Right atrium auricular region (tissue), 2 donors: ENCODE measurements around the gene ILF3. TPM values are rescaled to one million over a fixed set of nuclear protein-coding genes. Genes with fewer than 3 reads are reported as not detected.

Source experiments
- DNase-seq: peaks from one replicate; pipeline ENCODE4 v3.0.0-alpha.2; 2019; ENCODE audit warnings: low spot score
- H3K27ac ChIP-seq, 2 donors: fragments of 200-600 bp; sonication (generic); 1 replicate in 1 of 2; 2 replicates in 1 of 2; pipeline ENCODE4 v1.5.1; 2016 to 2019
- H3K27me3 ChIP-seq, 2 donors: fragments of 200-600 bp; sonication (generic); one replicate each; pipeline versions ENCODE4 v1.5.1 to v1.6.0; 2017 to 2019
- H3K36me3 ChIP-seq: fragments of 200-600 bp; sonication (generic); one replicate; pipeline ENCODE4 v1.5.1; 2016
- H3K4me1 ChIP-seq, 2 donors: fragments of 200-600 bp; sonication (generic); one replicate each; pipeline versions ENCODE4 v1.5.1 to v1.6.0; 2017 to 2019
- H3K4me3 ChIP-seq, 2 donors: fragments of 200-600 bp; sonication (generic); 1 replicate in 1 of 2; 2 replicates in 1 of 2; pipeline ENCODE4 v1.5.1; 2017 to 2019; ENCODE audit warnings: mild to moderate bottlenecking in 1 of 2, moderate library complexity in 1 of 2
- H3K9me3 ChIP-seq, 2 donors: fragments of 200-600 bp; sonication (generic); one replicate each; pipeline ENCODE4 v1.5.1; 2019
- CTCF ChIP-seq, 2 donors: fragments of 200-600 bp; sonication (generic); IDR thresholded peaks; one replicate each; pipeline ENCODE4 v1.5.1; 2019; ENCODE audit warnings: antibody characterized with exemption in 2 of 2
- total RNA-seq, 2 donors: library from RNA; depleted of rRNA; stranded (reverse); fragments of >200 nt; gene quantifications; one replicate each; pipeline ENCODE4 v1.1.0, GENCODE V29; 2016

ILF3 gene
- total RNA-seq, 2 donors from 2014 or later, result 59.2 to 75.1 TPM

GRCh38 chr19:10625003-10625761, 29.0 kb upstream of the ILF3 start, which contains the start of gene SLC44A2:
Gene SLC44A2 (plus strand): TSS chr19:10625553. CDS start chr19:10625634, 81 bp downstream.
- no peak for DNase-seq
- H3K4me1 ChIP-seq, result peaks cover 0 to 29% of the 10 kb centered on the region in 2 donors
- peak within 1 kb of the TSS; percentile 81 to 87 for H3K27ac ChIP-seq
- no peaks in the 10 kb centered on the region for H3K9me3 ChIP-seq
- H3K4me3 ChIP-seq, result peak within 1 kb of the TSS; percentile 54 to 64
- H3K27me3 ChIP-seq, result no peaks in the 10 kb centered on the region
- peaks cover 18% of the 10 kb centered on the region for H3K36me3 ChIP-seq
- TF ChIP-seq CTCF (IDR thresholded peaks at IDR 0.05), result peak in 1 of 2 donors; percentile 22

GRCh38 chr19:10625762-10626138, 28.4 kb upstream of the ILF3 start:
- H3K36me3 ChIP-seq, result peaks cover 18% of the 10 kb centered on the region
- no peaks in the 10 kb centered on the region for H3K27me3 ChIP-seq
- H3K27ac ChIP-seq, result peak overlapping the region; percentile 81 to 87
- no peak for TF ChIP-seq CTCF (IDR thresholded peaks at IDR 0.05)
- no peak for DNase-seq
- peak overlapping the region; percentile 54 to 64 for H3K4me3 ChIP-seq
- no peaks in the 10 kb centered on the region for H3K9me3 ChIP-seq
- H3K4me1 ChIP-seq, result peaks cover 0 to 29% of the 10 kb centered on the region in 2 donors

DNA sequence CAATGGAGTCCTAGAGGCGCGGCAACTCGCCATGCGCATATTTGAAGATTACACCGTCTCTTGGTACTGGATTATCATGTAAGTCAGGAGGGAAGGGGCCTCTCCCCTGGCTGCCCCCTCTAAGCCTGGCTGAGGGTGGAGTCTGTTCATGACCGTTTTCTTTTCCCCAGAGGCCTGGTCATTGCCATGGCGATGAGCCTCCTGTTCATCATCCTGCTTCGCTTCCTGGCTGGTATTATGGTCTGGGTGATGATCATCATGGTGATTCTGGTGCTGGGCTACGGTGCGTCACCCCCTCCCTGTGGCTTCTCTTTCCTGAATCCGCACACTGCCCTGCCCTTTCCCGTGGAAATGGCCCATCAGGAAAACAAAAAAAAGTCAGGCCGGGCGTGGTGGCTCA, 22.3 kb upstream of the ILF3 start:
- TF ChIP-seq CTCF (IDR thresholded peaks at IDR 0.05), result no peak
- DNase-seq, result no peak
- no peak overlapping the region for H3K27ac ChIP-seq

GRCh38 chr19:10634430-10634829, 19.7 kb upstream of the ILF3 start:
- no peak overlapping the region for H3K4me3 ChIP-seq
- no peaks in the 10 kb centered on the region for H3K4me1 ChIP-seq
- H3K9me3 ChIP-seq, result no peaks in the 10 kb centered on the region
- no peak for DNase-seq
- no peak for TF ChIP-seq CTCF (IDR thresholded peaks at IDR 0.05)
- H3K27me3 ChIP-seq, result no peaks in the 10 kb centered on the region
- H3K36me3 ChIP-seq, result peaks cover 70% of the 10 kb centered on the region
- H3K27ac ChIP-seq, result no peak overlapping the region

More for the DNA sequence above, 22.3 kb upstream of the ILF3 start:
- Histone ChIP-seq H3K27me3 (no peaks in the 10 kb centered on the region), H3K36me3 (peaks cover 70% of the 10 kb centered on the region), H3K9me3 (no peaks in the 10 kb centered on the region), H3K4me3 (no peak overlapping the region), H3K4me1 (no peaks in the 10 kb centered on the region)

DNA sequence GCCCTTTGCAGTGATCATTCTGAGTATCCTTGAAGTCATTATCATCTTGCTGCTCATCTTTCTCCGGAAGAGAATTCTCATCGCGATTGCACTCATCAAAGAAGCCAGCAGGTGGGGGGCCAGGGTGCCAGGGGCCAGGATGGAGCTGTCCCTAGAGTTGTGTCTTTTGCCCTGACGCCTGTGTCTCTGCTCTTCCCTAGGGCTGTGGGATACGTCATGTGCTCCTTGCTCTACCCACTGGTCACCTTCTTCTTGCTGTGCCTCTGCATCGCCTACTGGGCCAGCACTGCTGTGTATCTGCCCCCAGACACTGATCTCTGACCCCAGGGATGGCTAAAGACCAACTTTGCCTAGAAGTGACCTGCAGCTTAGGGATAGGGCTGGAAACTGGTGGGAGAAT, 19.2 kb upstream of the ILF3 start:
- DNase-seq, result no peak

More for the DNA sequence above, 19.2 kb upstream of the ILF3 start:
- TF ChIP-seq CTCF (IDR thresholded peaks at IDR 0.05), result no peak
- H3K4me3 ChIP-seq, result no peak overlapping the region
- peaks cover 75% of the 10 kb centered on the region for H3K36me3 ChIP-seq
- H3K27ac ChIP-seq, result no peak overlapping the region
- no peaks in the 10 kb centered on the region for H3K9me3 ChIP-seq
- no peaks in the 10 kb centered on the region for H3K4me1 ChIP-seq
- H3K27me3 ChIP-seq, result no peaks in the 10 kb centered on the region
